GM19035 (cell line): Measurements from ENCODE around the gene SKIC8.
A peak's percentile ranks its signal among the peaks of the same experiment; 100 is the strongest.

ENCODE experiments used
- ATAC-seq: cut with Tn5 transposase; IDR thresholded peaks from one replicate; pipeline ENCODE4 v1.9.1; 2021; ENCODE audit not compliant: unreplicated experiment

The SKIC8 gene

GRCh38 chr15:78299101-78299930 is at the start of gene SKIC8:
Gene SKIC8, minus strand, starts transcription at chr15:78299609. Its CDS starts 3,923 bp downstream, at chr15:78295686.
- peak; percentile 82 for ATAC-seq

- ATAC-seq: no peak
Measured at GRCh38 chr15:78347586-78348543, 48.5 kb upstream of the SKIC8 start.

GRCh38 chr15:78345396-78346125 is 46.2 kb upstream of the SKIC8 start:
- no peak for ATAC-seq

GRCh38 chr15:78343276-78344060 is 44.1 kb upstream of the SKIC8 start:
- no peak for ATAC-seq

- ATAC-seq: no peak
Measured at GRCh38 chr15:78342021-78342420, 42.6 kb upstream of the SKIC8 start.

- ATAC-seq: no peak
Measured at GRCh38 chr15:78341057-78341987, 41.9 kb upstream of the SKIC8 start.

GRCh38 chr15:78340231-78341056 is 41.0 kb upstream of the SKIC8 start, which contains the start of gene CRABP1:
Gene CRABP1, plus strand, starts transcription at chr15:78340353. Its CDS starts 76 bp downstream, at chr15:78340429.
- ATAC-seq: no peak

- no peak for ATAC-seq
Measured at GRCh38 chr15:78339559-78339958, 40.1 kb upstream of the SKIC8 start.

GRCh38 chr15:78338781-78339180 is 39.4 kb upstream of the SKIC8 start:
- no peak for ATAC-seq

- ATAC-seq: no peak
Measured at GRCh38 chr15:78335985-78336384, 36.6 kb upstream of the SKIC8 start.

GRCh38 chr15:78334845-78335244 is 35.4 kb upstream of the SKIC8 start:
- ATAC-seq: no peak

GRCh38 chr15:78329625-78330024 is 30.2 kb upstream of the SKIC8 start:
- ATAC-seq: no peak

GRCh38 chr15:78327466-78327865 is 28.1 kb upstream of the SKIC8 start:
- ATAC-seq: no peak

- ATAC-seq: no peak
Measured at GRCh38 chr15:78325092-78325843, 25.9 kb upstream of the SKIC8 start.

- ATAC-seq: no peak
Measured at GRCh38 chr15:78324144-78324543, 24.7 kb upstream of the SKIC8 start.

- ATAC-seq: no peak
Measured at GRCh38 chr15:78323693-78324092, 24.3 kb upstream of the SKIC8 start.

GRCh38 chr15:78322724-78323521 is 23.5 kb upstream of the SKIC8 start:
- ATAC-seq: no peak
